ENCODE measurements around the gene IFNA2.

The IFNA2 gene

GRCh38 chr9:21357479-21358460, 27.4 kb downstream of the IFNA2 start:
- Histone ChIP-seq H3K4me3 (ENCODE audit: control insufficient read depth in 1 of 7, extremely low read depth in 1 of 7, insufficient read depth in 4 of 7, low read depth in 2 of 7, low read length in 6 of 7) (peak overlapping the region in 2 of 7 experiments; percentile 36 to 37), H3K27ac (ENCODE audit: insufficient read depth in 1 of 2, low read depth in 1 of 2, low read length in 2 of 2, poor library complexity in 1 of 2, severe bottlenecking in 2 of 2) (no peak overlapping the region), H3K27me3 (replicated peaks in 2 of 5; ENCODE audit: control insufficient read depth in 4 of 5, insufficient read depth in 5 of 5, low read length in 4 of 5) (no peaks in the 10 kb centered on the region), H3K4me1 (ENCODE audit: control extremely low read depth in 1 of 4, control insufficient read depth in 4 of 4, insufficient read depth in 4 of 4, low read length in 3 of 4) (peaks cover 0 to 13% (median 6%) of the 10 kb centered on the region in 4 experiments), H3K36me3 (ENCODE audit: control insufficient read depth in 4 of 4, insufficient read depth in 4 of 4, low read length in 3 of 4) (no peaks in the 10 kb centered on the region), H3K9me3 (ENCODE audit: control extremely low read depth in 1 of 5, control insufficient read depth in 4 of 5, insufficient read depth in 2 of 5, low read depth in 1 of 5, low read length in 4 of 5) (peaks cover 0 to 2% (median 0%) of the 10 kb centered on the region in 5 experiments)
- WGBS (ENCODE audit: insufficient coverage) = 55% methylated on average over 5 of the region's 7 CpGs
- peak; percentile 9 to 71 (median 56) for DNase-seq
- CTCF ChIA-PET = interaction anchor here (0.9 kb wide), 1 partner anchor 38 kb away, joined by 4 read pairs; no protein-coding TSS in a partner anchor
- POLR2A ChIA-PET = no interaction called here

- ChIA-PET CTCF (no interaction called here), POLR2A (no interaction called here)
- WGBS (ENCODE audit: insufficient coverage) = no CpG with 5 or more reads among the region's 1 CpG
- DNase-seq = no peak
- H3K27ac ChIP-seq (ENCODE audit: insufficient read depth in 1 of 2, low read depth in 1 of 2, low read length in 2 of 2, poor library complexity in 1 of 2, severe bottlenecking in 2 of 2) = no peak within 1 kb of the TSS
- no peaks in the 10 kb centered on the region for H3K36me3 ChIP-seq (ENCODE audit: control insufficient read depth in 4 of 4, insufficient read depth in 4 of 4, low read length in 3 of 4)
- no peak within 1 kb of the TSS for H3K4me3 ChIP-seq (ENCODE audit: control insufficient read depth in 1 of 7, extremely low read depth in 1 of 7, insufficient read depth in 4 of 7, low read depth in 2 of 7, low read length in 6 of 7)
- no peaks in the 10 kb centered on the region for H3K4me1 ChIP-seq (ENCODE audit: control extremely low read depth in 1 of 4, control insufficient read depth in 4 of 4, insufficient read depth in 4 of 4, low read length in 3 of 4)
- no peaks in the 10 kb centered on the region for H3K27me3 ChIP-seq (replicated peaks in 2 of 5; ENCODE audit: control insufficient read depth in 4 of 5, insufficient read depth in 5 of 5, low read length in 4 of 5)
- peaks cover 0 to 2% (median 0%) of the 10 kb centered on the region in 5 experiments for H3K9me3 ChIP-seq (ENCODE audit: control extremely low read depth in 1 of 5, control insufficient read depth in 4 of 5, insufficient read depth in 2 of 5, low read depth in 1 of 5, low read length in 4 of 5)
Observed at GRCh38 chr9:21350787-21351186, 34.4 kb downstream of the IFNA2 start, which contains the start of gene IFNA6. Gene IFNA6, minus strand, starts transcription at chr9:21350887. Its CDS starts 0 bp downstream, at chr9:21350887.

GRCh38 chr9:21348430-21348970, 36.7 kb downstream of the IFNA2 start:
- no peak overlapping the region for H3K4me3 ChIP-seq (ENCODE audit: control insufficient read depth in 1 of 7, extremely low read depth in 1 of 7, insufficient read depth in 4 of 7, low read depth in 2 of 7, low read length in 6 of 7)
- H3K27me3 ChIP-seq (replicated peaks in 2 of 5; ENCODE audit: control insufficient read depth in 4 of 5, insufficient read depth in 5 of 5, low read length in 4 of 5) = no peaks in the 10 kb centered on the region
- peaks cover 0 to 3% (median 2%) of the 10 kb centered on the region in 5 experiments for H3K9me3 ChIP-seq (ENCODE audit: control extremely low read depth in 1 of 5, control insufficient read depth in 4 of 5, insufficient read depth in 2 of 5, low read depth in 1 of 5, low read length in 4 of 5)
- ChIA-PET POLR2A (no interaction called here), CTCF (interaction anchor here (1.0 kb wide), 2 partner anchors 16 to 85 kb away, joined by 3 to 4 read pairs; no protein-coding TSS in a partner anchor)
- H3K27ac ChIP-seq (ENCODE audit: insufficient read depth in 1 of 2, low read depth in 1 of 2, low read length in 2 of 2, poor library complexity in 1 of 2, severe bottlenecking in 2 of 2) = no peak overlapping the region
- peaks cover 0 to 9% (median 2%) of the 10 kb centered on the region in 4 experiments for H3K4me1 ChIP-seq (ENCODE audit: control extremely low read depth in 1 of 4, control insufficient read depth in 4 of 4, insufficient read depth in 4 of 4, low read length in 3 of 4)
- WGBS (ENCODE audit: insufficient coverage) = 96% methylated on average over 2 of the region's 3 CpGs
- no peaks in the 10 kb centered on the region for H3K36me3 ChIP-seq (ENCODE audit: control insufficient read depth in 4 of 4, insufficient read depth in 4 of 4, low read length in 3 of 4)
- no peak for DNase-seq

- no peak overlapping the region for H3K4me3 ChIP-seq (ENCODE audit: control insufficient read depth in 1 of 7, extremely low read depth in 1 of 7, insufficient read depth in 4 of 7, low read depth in 2 of 7, low read length in 6 of 7)
- no peak overlapping the region for H3K27ac ChIP-seq (ENCODE audit: insufficient read depth in 1 of 2, low read depth in 1 of 2, low read length in 2 of 2, poor library complexity in 1 of 2, severe bottlenecking in 2 of 2)
- CTCF ChIA-PET = interaction anchor here (1.0 to 1.4 kb wide), 4 partner anchors 16 to 95 kb away, joined by 3 to 5 read pairs (median 5); no protein-coding TSS in a partner anchor
- peaks cover 0 to 4% (median 3%) of the 10 kb centered on the region in 5 experiments for H3K9me3 ChIP-seq (ENCODE audit: control extremely low read depth in 1 of 5, control insufficient read depth in 4 of 5, insufficient read depth in 2 of 5, low read depth in 1 of 5, low read length in 4 of 5)
- peaks cover 3 to 18% (median 4%) of the 10 kb centered on the region in 4 experiments for H3K4me1 ChIP-seq (ENCODE audit: control extremely low read depth in 1 of 4, control insufficient read depth in 4 of 4, insufficient read depth in 4 of 4, low read length in 3 of 4)
- POLR2A ChIA-PET = no interaction called here
- DNase-seq = no peak
- no peaks in the 10 kb centered on the region for H3K36me3 ChIP-seq (ENCODE audit: control insufficient read depth in 4 of 4, insufficient read depth in 4 of 4, low read length in 3 of 4)
- no peaks in the 10 kb centered on the region for H3K27me3 ChIP-seq (replicated peaks in 2 of 5; ENCODE audit: control insufficient read depth in 4 of 5, insufficient read depth in 5 of 5, low read length in 4 of 5)
- 100% methylated on average over 2 of the region's 4 CpGs for WGBS (ENCODE audit: insufficient coverage)
Observed at GRCh38 chr9:21340735-21341134, 44.5 kb downstream of the IFNA2 start.

GRCh38 chr9:21336457-21336856, 48.7 kb downstream of the IFNA2 start:
- peak; percentile 38 to 54 (median 53) for DNase-seq
- H3K27ac ChIP-seq (ENCODE audit: insufficient read depth in 1 of 2, low read depth in 1 of 2, low read length in 2 of 2, poor library complexity in 1 of 2, severe bottlenecking in 2 of 2) = no peak overlapping the region
- peaks cover 0 to 14% (median 1%) of the 10 kb centered on the region in 4 experiments for H3K36me3 ChIP-seq (ENCODE audit: control insufficient read depth in 4 of 4, insufficient read depth in 4 of 4, low read length in 3 of 4)
- peaks cover 9 to 45% (median 18%) of the 10 kb centered on the region in 4 experiments for H3K4me1 ChIP-seq (ENCODE audit: control extremely low read depth in 1 of 4, control insufficient read depth in 4 of 4, insufficient read depth in 4 of 4, low read length in 3 of 4)
- no peak overlapping the region for H3K4me3 ChIP-seq (ENCODE audit: control insufficient read depth in 1 of 7, extremely low read depth in 1 of 7, insufficient read depth in 4 of 7, low read depth in 2 of 7, low read length in 6 of 7)
- CTCF ChIA-PET = interaction anchor here (1.1 to 1.5 kb wide), 6 partner anchors 11 to 62 kb away, joined by 3 to 5 read pairs (median 4); partner anchors contain the start of gene IFNA2
- no peaks in the 10 kb centered on the region for H3K27me3 ChIP-seq (replicated peaks in 2 of 5; ENCODE audit: control insufficient read depth in 4 of 5, insufficient read depth in 5 of 5, low read length in 4 of 5)
- POLR2A ChIA-PET = no interaction called here
- H3K9me3 ChIP-seq (ENCODE audit: control extremely low read depth in 1 of 5, control insufficient read depth in 4 of 5, insufficient read depth in 2 of 5, low read depth in 1 of 5, low read length in 4 of 5) = no peaks in the 10 kb centered on the region

GRCh38 chr9:21334701-21335632, 50.2 kb downstream of the IFNA2 start, which contains the start of gene KLHL9:
Gene KLHL9, minus strand, starts transcription at chr9:21335404. Its CDS starts 545 bp downstream, at chr9:21334859.
- CTCF ChIA-PET = interaction anchor here (0.6 to 3.0 kb wide), 12 partner anchors 9 to 120 kb away, joined by 3 to 17 read pairs (median 4); no protein-coding TSS in a partner anchor
- POLR2A ChIA-PET = no interaction called here
- Histone ChIP-seq H3K27ac (ENCODE audit: insufficient read depth in 1 of 2, low read depth in 1 of 2, low read length in 2 of 2, poor library complexity in 1 of 2, severe bottlenecking in 2 of 2) (peak within 1 kb of the TSS; percentile 97 to 99), H3K36me3 (ENCODE audit: control insufficient read depth in 4 of 4, insufficient read depth in 4 of 4, low read length in 3 of 4) (peaks cover 0 to 21% (median 4%) of the 10 kb centered on the region in 4 experiments), H3K9me3 (ENCODE audit: control extremely low read depth in 1 of 5, control insufficient read depth in 4 of 5, insufficient read depth in 2 of 5, low read depth in 1 of 5, low read length in 4 of 5) (no peaks in the 10 kb centered on the region), H3K27me3 (replicated peaks in 2 of 5; ENCODE audit: control insufficient read depth in 4 of 5, insufficient read depth in 5 of 5, low read length in 4 of 5) (no peaks in the 10 kb centered on the region), H3K4me1 (ENCODE audit: control extremely low read depth in 1 of 4, control insufficient read depth in 4 of 4, insufficient read depth in 4 of 4, low read length in 3 of 4) (peaks cover 9 to 48% (median 21%) of the 10 kb centered on the region in 4 experiments), H3K4me3 (ENCODE audit: control insufficient read depth in 1 of 7, extremely low read depth in 1 of 7, insufficient read depth in 4 of 7, low read depth in 2 of 7, low read length in 6 of 7) (peak within 1 kb of the TSS; percentile 72 to 95 (median 89))
- DNase-seq = peak; percentile 92 to 95 (median 93)
- WGBS (ENCODE audit: insufficient coverage) = under 1% methylated on average over 41 of the region's 55 CpGs
